GM10248 (cell line): ENCODE data around the gene PRKCE.

Source experiments
- CTCF ChIA-PET: fragments of 300-600 bp; sonication (Branson Sonifier 250); formaldehyde crosslinking; extraction: SDS; loops from one replicate; lab custom pipeline; 2021; ENCODE audit warnings: antibody characterized with exemption; lab: Yijun Ruan, JAX
- POLR2A ChIA-PET: fragments of 350-650 bp; sonication (Branson Sonifier 250); formaldehyde crosslinking; extraction: SDS; loops from one replicate; lab custom pipeline; 2020; ENCODE audit warnings: antibody characterized with exemption; lab: Yijun Ruan, JAX
- DNase-seq: peaks from one replicate; pipeline ENCODE4 v3.0.0; 2012; ENCODE audit errors: extremely low spot score
- CTCF ChIP-seq: IDR thresholded peaks from 2 replicates; pipeline ENCODE4 v1.5.1; 2012; ENCODE audit warnings: mild to moderate bottlenecking, low read depth; ENCODE audit errors: extremely low read depth, missing control alignments, control extremely low read depth

The PRKCE gene

GRCh38 chr2:46157072-46157965 lies 505.8 kb downstream of the PRKCE start:
- CTCF ChIA-PET, result no interaction called here
- POLR2A ChIA-PET, result no interaction called here
- DNase-seq, result no peak
- TF ChIP-seq CTCF, result no peak

- no peak for DNase-seq
- TF ChIP-seq CTCF, result no peak
- ChIA-PET CTCF (no interaction called here), POLR2A (no interaction called here)
Measured at GRCh38 chr2:46157966-46158310, 506.5 kb downstream of the PRKCE start.

- CTCF ChIA-PET, result no interaction called here
- TF ChIP-seq CTCF, result no peak
- DNase-seq, result no peak
- POLR2A ChIA-PET, result no interaction called here
Measured at GRCh38 chr2:46158661-46159060, 507.2 kb downstream of the PRKCE start.

GRCh38 chr2:46160326-46160725 lies 508.9 kb downstream of the PRKCE start:
- TF ChIP-seq CTCF, result no peak
- POLR2A ChIA-PET, result no interaction called here
- CTCF ChIA-PET, result interaction anchor here (1.5 kb wide), 1 partner anchor 15 kb away, joined by 3 read pairs; no protein-coding TSS in a partner anchor
- DNase-seq, result no peak

- no peak for DNase-seq
- ChIA-PET POLR2A (interaction anchor here (0.6 kb wide), 1 partner anchor 10 kb away, joined by 3 read pairs; no protein-coding TSS in a partner anchor), CTCF (no interaction called here)
- TF ChIP-seq CTCF, result no peak
Measured at GRCh38 chr2:46161315-46161714, 509.8 kb downstream of the PRKCE start.

- ChIA-PET POLR2A (no interaction called here), CTCF (interaction anchor here (1.1 kb wide), 1 partner anchor 10 kb away, joined by 3 read pairs; no protein-coding TSS in a partner anchor)
- no peak for TF ChIP-seq CTCF
- DNase-seq, result no peak
Measured at GRCh38 chr2:46161911-46162310, 510.4 kb downstream of the PRKCE start.
